Smooth muscle cell (in vitro differentiated cells): Measurements from ENCODE around the gene OR1S1. TPM values are rescaled to one million over a fixed set of nuclear protein-coding genes. Genes with fewer than 3 reads are reported as not detected.

Experiments
- polyA plus RNA-seq: library from polyadenylated mRNA; unstranded; fragments of >200 nt; fragmentation: Nextera tagmentation; extraction: Ambion mirVana; gene quantifications from 2 replicates; pipeline ENCODE4 v1.2.1, GENCODE V29; 2016
- total RNA-seq: library from RNA; depleted of rRNA; stranded (reverse); fragments of >200 nt; gene quantifications from 2 replicates; pipeline ENCODE4 v1.2.3, GENCODE V29; 2014

OR1S1 gene
- total and polyA plus RNA-seq, 2 experiments from 2014 or later = not detected

Other genes starting within 250 kb of the OR1S1 start
- gene OR9Q1, start 188.8 kb upstream of the OR1S1 start, total RNA-seq = not detected in 2 replicates
- not detected in 2 replicates for gene OR9Q1, start 188.8 kb upstream of the OR1S1 start, polyA plus RNA-seq
- not detected in 2 replicates for gene OR6Q1, start 181.8 kb upstream of the OR1S1 start, total RNA-seq
- gene OR6Q1, start 181.8 kb upstream of the OR1S1 start, polyA plus RNA-seq = not detected in 2 replicates
- not detected in 2 replicates for gene OR9I1, start 87.2 kb upstream of the OR1S1 start, total RNA-seq
- gene OR9I1, start 87.2 kb upstream of the OR1S1 start, polyA plus RNA-seq = not detected in 2 replicates
- gene OR9Q2, start 23.6 kb upstream of the OR1S1 start, total RNA-seq = not detected in 2 replicates
- gene OR9Q2, start 23.6 kb upstream of the OR1S1 start, polyA plus RNA-seq = not detected in 2 replicates
- gene OR1S2, start 8.6 kb upstream of the OR1S1 start, total RNA-seq = not detected in 2 replicates
- gene OR1S2, start 8.6 kb upstream of the OR1S1 start, polyA plus RNA-seq = not detected in 2 replicates
- not detected in 2 replicates for gene OR10Q1, start 16.2 kb downstream of the OR1S1 start, total RNA-seq
- gene OR10Q1, start 16.2 kb downstream of the OR1S1 start, polyA plus RNA-seq = not detected in 2 replicates
- gene OR10W1, start 55.5 kb downstream of the OR1S1 start, total RNA-seq = not detected in 2 replicates
- gene OR10W1, start 55.5 kb downstream of the OR1S1 start, polyA plus RNA-seq = not detected in 2 replicates
- not detected in 2 replicates for gene OR5B17, start 146.3 kb downstream of the OR1S1 start, total RNA-seq
- gene OR5B17, start 146.3 kb downstream of the OR1S1 start, polyA plus RNA-seq = not detected in 2 replicates
- gene OR5B3, start 194.2 kb downstream of the OR1S1 start, total RNA-seq = not detected in 2 replicates
- gene OR5B3, start 194.2 kb downstream of the OR1S1 start, polyA plus RNA-seq = not detected in 2 replicates
- gene OR5B2, start 215.4 kb downstream of the OR1S1 start, total RNA-seq = not detected in 2 replicates
- not detected in 2 replicates for gene OR5B2, start 215.4 kb downstream of the OR1S1 start, polyA plus RNA-seq
- not detected in 2 replicates for gene OR5B12, start 229.5 kb downstream of the OR1S1 start, total RNA-seq
- not detected in 2 replicates for gene OR5B12, start 229.5 kb downstream of the OR1S1 start, polyA plus RNA-seq